Left renal cortex interstitium (tissue), 4 donors: ENCODE data around the gene PLBD1. TPM values are rescaled to one million over a fixed set of nuclear protein-coding genes. Genes with fewer than 3 reads are reported as not detected.

Experiments used
- DNase-seq, 4 donors: peaks; one replicate each; pipeline ENCODE4 v3.0.0-alpha.2; 2013; ENCODE audit warnings: low read depth in 4 of 4, low spot score in 2 of 4, missing footprints in 1 of 4
- polyA plus RNA-seq, 4 donors: library from polyadenylated mRNA; unstranded; fragments of 120-200 nt; gene quantifications; one replicate each; pipeline ENCODE4 v1.2.1, GENCODE V29; 2013; ENCODE audit not compliant: insufficient read length in 4 of 4

PLBD1 gene
- polyA plus RNA-seq, 4 donors, result 33.9 to 48.4 (median 39.7) TPM

DNA sequence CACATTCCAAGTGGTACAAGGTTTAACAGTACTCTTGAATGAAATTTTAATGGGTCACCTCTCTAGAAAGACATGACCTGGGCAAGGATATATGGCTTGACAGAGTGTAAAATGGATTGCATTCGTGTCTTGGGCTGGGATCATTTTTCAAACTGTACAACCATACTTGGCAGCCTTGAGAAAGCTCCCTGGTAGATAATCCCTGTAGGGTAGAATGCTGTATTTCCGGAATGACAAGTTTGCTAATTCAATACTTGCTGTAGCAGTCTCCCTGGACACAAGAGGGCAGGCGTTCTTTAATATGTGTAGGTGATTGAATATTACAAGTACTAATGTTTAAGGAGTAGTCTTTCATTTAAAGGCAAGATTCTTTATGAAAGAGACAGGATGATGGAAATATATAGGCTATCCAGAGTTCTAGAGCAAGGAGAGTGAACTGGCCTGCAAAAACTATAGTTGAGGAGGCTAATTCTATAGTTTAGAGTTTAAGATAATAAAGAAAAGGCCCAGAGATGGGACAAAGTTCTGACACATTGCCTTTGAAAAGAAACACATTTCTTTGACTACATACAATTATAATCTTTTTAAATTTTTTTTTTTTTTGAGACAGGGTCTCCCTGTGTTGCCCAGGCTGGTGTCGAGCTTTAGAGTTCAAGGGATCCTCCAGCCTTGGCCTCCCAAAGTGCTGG lies 53.4 kb downstream of the PLBD1 start:
- peak; percentile 19 to 73 (median 48) for DNase-seq

DNA sequence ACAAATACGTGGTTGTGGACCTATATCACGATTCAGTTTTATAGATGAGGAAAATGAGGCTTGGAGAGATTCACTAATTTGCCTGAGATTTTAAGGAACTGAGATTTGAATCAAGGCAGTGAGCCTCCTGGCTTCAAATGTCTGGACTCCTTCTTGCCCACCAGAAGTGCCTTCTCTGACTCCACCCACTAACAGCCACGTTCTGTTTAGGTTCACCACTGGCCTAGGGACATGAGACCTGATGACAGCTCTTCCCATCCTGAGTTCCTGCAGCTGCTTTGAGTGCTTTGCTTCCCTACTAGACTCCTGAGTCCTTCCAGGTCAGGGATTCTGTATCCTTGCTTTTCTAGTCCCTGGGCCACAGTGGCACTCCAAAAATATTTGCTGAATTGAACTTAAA lies 57.1 kb downstream of the PLBD1 start:
- DNase-seq, result no peak

DNA sequence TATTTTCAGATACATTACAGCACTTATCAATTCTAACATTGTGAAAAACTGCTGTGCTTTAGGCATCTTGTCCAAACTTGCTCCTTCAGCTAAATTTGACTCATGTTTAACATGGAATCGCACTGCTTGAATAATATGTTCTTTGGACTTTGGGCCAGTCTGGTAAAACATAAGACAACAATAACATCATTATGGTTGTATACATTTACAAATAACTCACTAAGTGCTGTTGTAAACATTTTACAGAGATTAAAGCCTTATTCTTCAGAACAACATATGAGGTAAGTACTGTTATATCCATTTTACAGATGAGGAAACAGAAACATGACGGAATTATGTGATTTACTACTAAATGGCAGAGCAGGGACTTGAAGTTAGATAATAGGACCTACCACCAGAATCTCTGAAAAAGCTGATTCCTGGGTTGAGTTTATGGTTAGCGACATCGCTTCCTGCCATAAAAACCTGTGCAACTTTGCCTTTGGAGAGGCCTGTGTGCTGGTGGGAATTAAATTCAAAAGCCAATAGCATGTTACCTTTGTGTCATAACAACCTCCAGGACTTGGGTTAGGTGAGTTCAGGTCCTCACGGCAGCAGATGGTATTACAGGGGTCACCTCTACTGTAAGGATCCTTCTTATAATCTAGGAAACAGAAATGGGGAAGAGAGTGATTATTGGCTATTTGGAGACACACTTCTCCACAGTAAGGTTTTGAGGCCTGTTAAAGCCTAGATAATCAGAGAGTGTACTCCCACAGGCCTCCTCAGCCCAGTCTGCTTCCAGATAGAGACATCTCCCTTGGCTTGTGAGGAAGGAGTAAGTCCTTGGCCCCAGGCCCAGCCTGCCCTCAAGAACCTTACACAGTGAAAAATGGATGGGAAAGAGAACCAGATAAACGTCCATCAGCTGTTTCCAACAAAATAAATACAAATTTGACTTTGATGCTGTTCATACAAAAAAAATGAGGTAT lies 61.8 kb downstream of the PLBD1 start:
- no peak for DNase-seq

DNA sequence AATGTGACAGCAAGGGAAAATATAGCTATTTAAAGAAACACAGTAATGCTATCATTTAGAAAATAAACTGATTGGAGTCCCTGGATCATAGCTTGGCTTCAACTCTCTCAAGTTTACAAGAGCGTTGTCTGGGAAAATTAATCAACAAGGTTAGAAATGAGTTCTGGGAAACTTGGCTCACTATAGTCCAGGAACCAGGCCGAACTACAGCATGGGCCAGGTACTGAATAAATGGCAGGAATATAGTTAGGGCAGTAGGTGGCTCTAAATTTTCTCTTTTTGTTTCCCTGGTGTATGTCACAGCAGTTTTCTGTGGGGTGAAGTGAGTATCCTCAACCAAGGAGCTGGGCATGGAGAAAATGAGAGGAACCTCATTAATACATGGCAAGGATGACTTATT lies 72.4 kb downstream of the PLBD1 start:
- DNase-seq, result no peak

DNA sequence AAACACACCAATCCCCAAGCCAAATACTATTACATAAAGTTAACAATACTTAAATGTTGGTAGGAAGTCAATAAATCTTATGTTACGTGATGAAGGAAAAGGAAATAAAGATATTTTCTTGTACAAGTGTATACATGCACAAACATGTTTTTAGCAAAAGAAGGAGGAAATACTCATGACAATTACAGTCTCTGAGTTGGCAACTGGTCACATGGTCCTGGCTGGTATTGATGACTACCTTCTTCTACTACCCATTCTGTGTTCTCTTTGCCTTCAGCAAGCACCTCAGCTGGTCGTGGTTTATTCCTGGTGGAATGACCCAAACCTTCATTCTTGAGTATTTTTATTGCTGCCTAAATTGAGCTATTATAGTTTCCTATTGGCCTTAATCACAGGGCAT lies 84.8 kb downstream of the PLBD1 start:
- no peak for DNase-seq

DNA sequence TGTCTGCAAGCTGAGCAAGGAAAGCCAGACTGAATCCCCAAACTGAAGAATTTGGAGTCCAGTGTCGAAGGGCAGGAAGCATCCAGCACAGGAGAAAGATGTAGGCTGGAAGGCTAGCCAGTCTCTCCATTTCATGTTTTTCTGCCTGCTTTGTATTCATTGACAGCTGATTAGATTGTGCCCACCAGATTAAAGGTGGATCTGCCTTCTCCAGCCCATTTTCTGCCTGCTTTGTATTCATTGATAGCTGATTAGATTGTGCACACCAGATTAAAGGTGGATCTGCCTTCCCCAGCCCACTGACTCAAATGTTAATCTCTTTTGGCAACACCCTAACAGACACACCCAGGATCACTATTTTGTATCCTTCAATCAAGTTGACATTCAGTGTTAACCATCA lies 85.3 kb downstream of the PLBD1 start:
- DNase-seq, result no peak

DNA sequence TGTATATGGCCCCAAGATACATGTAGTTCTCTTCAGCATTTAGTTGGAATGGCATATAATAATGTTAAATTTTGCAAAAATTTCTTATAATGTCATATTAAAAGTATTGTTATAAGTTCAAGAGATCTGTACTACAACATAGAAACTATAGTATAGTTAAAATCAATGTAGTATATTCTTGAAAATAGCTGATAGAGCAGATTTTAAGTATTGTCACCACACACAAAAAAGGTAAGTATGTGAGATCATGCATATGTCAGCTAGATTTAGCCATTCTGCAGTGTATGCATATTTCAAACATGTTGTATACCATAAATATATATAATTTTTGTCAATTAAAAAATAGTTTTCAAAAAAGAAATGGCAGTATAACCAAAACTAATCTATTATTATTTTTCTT lies 86.5 kb downstream of the PLBD1 start:
- DNase-seq, result no peak

DNA sequence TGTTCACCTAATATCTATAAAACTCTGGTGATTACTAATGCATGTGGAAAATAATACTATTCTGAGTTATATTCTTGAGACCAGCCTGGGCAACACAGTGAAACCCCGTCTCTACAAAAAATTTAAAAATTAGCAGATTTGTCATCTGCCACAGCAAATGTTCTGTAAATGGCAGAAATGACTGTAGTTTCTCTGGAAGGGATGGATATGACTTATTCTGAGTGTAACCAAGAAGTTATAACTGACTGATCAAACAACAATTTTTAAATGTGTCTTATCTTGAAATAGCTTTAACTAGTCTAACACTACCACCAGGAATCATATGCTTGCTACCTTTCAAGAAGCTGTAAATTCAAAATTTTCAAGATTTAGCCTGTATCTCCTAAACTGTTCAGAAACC lies 88.7 kb downstream of the PLBD1 start:
- no peak for DNase-seq

DNA sequence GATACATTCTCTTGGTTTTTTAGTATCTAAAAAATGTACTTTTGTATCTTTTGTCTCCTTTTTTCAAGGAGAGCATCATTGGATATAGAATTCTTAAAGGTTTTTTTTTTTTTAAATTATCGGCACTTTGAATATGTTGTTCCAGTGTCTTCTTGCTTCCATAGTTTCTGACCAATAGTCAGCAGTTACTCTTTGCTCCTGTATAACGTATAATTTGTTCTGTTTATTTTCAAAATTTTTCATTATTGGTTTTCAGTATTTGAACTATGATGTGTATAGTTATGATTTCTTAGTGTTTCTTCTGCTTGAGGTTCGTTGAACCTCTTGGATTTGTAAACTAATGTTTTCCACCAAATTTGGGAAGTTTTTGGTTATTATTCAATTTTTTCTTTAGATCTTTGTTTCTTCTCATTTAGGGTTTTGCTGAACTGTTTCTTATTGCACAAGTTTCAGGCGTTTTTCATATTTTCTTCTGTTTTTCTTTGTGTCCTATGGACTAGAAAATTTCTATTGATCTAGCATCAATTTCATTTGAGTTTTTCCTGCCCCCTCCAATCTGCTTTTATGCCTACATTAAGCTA lies 93.9 kb downstream of the PLBD1 start:
- DNase-seq, result no peak

DNA sequence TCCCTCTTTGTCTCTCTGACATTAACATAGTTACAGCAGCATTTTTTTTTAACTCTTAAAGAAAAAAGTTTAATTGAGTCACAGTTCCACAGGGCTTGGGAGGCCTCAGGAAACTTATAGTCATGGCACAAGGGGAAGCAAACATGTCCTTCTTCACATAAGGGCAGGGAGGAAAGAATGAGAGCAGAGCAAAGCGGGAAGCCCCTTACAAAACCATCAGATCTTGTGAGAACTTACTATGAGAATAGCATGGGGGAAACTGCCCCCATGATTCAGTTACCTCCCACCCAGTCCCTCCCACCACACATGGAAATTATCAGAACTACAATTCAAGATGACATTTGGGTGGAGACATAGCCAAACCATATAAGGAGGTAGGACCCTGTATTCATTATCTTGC lies 96.2 kb downstream of the PLBD1 start:
- DNase-seq, result no peak

DNA sequence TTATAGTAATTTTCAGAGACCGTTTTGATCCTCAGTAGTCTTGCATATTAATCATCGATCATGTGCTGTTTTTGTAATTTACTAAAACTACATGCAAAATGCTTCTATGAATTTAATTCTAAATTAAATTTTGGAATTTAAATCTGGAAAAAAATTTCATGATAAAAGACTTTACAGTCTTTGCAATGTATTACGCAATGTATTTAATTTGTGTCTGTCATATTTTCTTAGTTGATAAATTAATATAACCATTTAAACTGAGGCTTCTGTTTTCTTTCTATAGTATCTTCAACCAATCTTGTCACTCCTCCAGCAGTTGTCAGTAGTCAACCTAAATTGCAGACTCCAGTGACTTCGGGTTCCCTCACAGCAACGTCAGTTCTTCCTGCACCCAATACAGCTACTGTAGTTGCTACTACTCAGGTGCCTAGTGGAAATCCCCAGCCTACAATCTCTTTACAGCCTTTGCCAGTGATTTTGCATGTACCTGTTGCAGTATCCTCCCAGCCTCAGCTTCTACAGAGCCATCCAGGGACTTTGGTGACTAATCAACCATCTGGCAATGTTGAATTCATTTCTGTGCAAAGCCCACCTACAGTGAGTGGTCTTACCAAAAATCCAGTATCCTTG lies 107.4 kb downstream of the PLBD1 start:
- DNase-seq, result no peak

DNA sequence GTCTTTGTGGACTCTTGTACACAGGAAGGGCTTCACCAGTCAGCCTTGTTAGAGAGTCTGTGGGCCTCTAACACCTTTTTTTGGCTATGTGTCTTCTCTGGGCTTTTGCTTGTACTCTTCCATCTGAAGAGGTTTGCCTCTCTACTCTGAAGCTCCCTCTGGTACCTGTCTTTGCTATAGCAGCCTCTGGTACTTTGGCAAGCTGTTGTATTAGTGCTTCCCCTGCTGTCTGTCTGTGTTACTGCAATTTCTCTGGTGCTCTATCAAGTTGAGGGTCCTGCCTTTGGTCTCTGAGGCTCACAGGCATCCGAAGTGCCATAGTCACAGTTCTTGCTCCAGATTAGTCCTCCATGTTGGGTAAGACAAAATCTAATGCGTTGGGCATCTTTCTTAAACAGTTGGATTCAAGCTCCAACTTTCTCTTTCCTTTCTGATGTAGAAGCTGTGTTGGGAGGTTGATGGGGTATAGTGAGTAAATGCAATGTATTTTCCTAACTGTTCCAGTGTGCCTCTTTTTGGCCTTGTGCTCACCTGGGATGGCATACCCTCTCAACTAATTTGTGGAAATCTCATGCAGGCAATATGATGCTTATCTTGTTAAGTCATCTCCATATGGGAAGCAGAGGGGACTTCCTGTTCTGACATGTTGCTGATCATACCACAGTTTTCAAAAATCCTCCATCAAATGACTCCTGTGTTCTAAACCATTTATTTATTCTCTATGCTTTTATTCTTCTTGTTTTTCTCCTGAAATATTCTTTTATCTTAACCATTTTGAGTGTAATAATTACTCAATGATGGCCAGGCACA lies 113.4 kb downstream of the PLBD1 start:
- DNase-seq, result no peak

Other genes starting within 250 kb of the PLBD1 start
- 10 to 100 TPM; 46.6 to 56.2 (median 53.8) TPM for gene ATF7IP, start 202.2 kb downstream of the PLBD1 start, polyA plus RNA-seq
- gene GUCY2C, start 128.7 kb upstream of the PLBD1 start, polyA plus RNA-seq, result under 1 TPM; 0.43 to 0.65 (median 0.54) TPM
- 100 to 1,000 TPM in 2 of 4 donors, 10 to 100 TPM in 2; 93.5 to 120 (median 103) TPM for gene WBP11, start 235.6 kb upstream of the PLBD1 start, polyA plus RNA-seq
- gene C12orf60, start 235.8 kb upstream of the PLBD1 start, polyA plus RNA-seq, result 1 to 10 TPM; 3.9 to 5.4 (median 4.6) TPM
- gene SMCO3, start 246.3 kb upstream of the PLBD1 start, polyA plus RNA-seq, result 1 to 10 TPM; 2.2 to 3.1 (median 2.6) TPM